Retina (tissue), 1 donor: ENCODE data around the gene LTO1.
A peak's percentile ranks its signal among the peaks of the same experiment; 100 is the strongest.

Experiments
- DNase-seq: peaks from one replicate; pipeline ENCODE4 v3.0.0-alpha.2; 2016

Gene LTO1

GRCh38 chr11:69656536-69657455 lies 18.4 kb downstream of the LTO1 start:
- no peak for DNase-seq

GRCh38 chr11:69655479-69656428 lies 19.4 kb downstream of the LTO1 start:
- peak; percentile 65 for DNase-seq

GRCh38 chr11:69654660-69655478 lies 20.3 kb downstream of the LTO1 start:
- DNase-seq = no peak

GRCh38 chr11:69654001-69654659 lies 21.0 kb downstream of the LTO1 start:
- no peak for DNase-seq

DNA sequence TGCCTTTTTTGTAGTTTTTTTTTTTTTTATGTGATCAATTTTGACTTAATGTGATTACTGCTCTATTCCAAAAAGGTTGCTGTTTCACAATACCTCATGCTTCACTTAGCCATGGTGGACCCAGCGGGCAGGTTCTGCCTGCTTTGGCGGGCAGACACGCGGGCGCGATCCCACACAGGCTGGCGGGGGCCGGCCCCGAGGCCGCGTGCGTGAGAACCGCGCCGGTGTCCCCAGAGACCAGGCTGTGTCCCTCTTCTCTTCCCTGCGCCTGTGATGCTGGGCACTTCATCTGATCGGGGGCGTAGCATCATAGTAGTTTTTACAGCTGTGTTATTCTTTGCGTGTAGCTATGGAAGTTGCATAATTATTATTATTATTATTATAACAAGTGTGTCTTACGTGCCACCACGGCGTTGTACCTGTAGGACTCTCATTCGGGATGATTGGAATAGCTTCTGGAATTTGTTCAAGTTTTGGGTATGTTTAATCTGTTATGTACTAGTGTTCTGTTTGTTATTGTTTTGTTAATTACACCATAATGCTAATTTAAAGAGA lies 21.7 kb downstream of the LTO1 start:
- no peak for DNase-seq

- no peak for DNase-seq
These were observed 22.2 kb downstream of the LTO1 start for GRCh38 chr11:69652999-69653398.

GRCh38 chr11:69651834-69652620 lies 23.1 kb downstream of the LTO1 start:
- DNase-seq = no peak

- DNase-seq = peak; percentile 23
These were observed 24.3 kb downstream of the LTO1 start for GRCh38 chr11:69650832-69651344.

- peak; percentile 27 for DNase-seq
These were observed 24.9 kb downstream of the LTO1 start for GRCh38 chr11:69650081-69650831.

GRCh38 chr11:69649576-69649900 lies 25.6 kb downstream of the LTO1 start:
- no peak for DNase-seq

DNA sequence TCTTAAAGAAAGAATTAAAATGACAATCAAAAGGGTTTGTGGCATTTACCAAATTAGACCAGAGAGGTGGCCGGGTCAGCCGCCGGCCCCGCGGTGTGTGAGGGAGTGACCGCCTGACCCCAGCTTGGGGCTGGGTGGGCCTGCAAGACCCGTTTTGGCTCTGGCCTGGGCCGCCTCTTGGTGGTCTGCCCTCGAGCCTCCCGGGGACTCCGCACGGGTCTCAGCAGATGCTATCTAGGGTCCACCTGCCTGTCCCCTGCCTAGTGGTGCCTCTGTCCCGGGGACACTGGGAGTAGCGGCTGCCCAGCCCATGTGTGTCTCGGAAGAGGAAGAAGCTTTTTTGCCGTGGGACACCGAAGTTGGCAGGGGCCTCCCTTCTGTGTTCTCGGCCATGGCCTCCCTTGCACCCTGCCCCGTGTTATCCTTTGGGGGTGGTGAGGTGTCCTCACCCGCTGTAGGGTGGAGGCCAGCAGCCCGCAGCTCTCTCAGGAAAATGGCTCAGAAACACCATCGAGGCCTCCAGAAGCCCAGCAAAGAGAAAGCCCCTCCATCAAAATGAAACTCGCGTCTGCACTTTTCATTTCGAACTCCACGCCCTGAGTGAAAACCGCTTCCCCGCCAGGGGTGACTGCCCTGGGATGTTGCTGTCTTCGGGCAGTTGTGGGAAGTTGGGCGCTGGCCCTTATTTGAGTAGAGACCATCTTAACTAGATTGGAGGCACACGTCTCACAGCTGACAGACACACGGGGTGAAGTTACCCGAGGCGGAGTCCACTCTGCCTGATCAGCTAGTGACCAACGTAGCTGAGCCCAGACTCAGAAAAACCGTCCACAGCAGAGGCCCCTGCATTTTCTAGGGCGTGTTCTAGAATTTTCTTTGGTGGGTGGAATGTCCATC lies 26.2 kb downstream of the LTO1 start:
- DNase-seq = no peak

DNA sequence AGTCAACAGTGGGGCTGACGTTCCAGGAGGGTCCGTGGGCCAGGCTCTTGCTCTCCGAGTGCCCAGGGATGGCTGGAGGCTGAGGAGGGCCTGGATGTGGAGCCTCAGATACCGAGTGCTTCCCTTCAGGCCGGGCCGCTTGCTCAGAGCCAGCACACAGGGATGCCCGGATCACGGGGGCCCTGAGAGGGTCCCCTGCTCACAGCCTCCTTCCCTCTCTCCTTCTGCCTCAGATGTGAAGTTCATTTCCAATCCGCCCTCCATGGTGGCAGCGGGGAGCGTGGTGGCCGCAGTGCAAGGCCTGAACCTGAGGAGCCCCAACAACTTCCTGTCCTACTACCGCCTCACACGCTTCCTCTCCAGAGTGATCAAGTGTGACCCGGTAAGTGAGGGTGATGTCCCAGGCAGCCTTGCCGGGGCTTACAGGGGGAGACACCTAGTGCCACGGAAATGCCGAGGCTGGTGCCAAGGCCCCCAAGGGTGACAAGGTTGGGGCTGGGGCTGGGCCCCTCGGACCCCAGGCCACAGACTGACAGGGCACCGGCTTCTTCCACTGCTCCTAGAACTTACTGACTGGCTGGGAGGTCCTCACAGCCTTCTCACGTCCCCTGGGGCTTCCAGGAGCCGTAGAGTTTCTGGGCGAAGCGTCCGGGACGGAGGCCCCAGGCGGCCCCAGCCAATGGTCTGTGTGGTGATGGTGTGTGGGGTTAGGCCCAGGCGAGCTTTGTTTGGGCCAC lies 27.2 kb downstream of the LTO1 start:
- no peak for DNase-seq

DNA sequence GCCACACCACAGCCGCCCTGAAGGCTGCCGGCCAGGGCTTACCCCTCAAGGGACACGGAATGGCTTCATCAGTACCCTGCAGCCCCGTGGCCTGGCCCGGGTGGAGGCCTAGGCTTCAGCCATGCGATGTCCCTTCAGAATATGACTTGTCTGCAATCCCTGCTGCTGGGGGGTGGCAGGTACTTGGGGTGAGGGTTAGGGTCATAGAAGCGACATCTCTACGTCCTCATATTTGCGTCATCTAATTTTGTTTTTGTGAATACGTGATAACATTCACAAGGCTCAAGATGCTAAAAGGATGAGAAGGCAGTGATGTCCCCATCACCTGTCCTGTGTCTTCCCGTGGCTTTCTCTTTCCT lies 27.8 kb downstream of the LTO1 start:
- DNase-seq = no peak

GRCh38 chr11:69646493-69647389 lies 28.4 kb downstream of the LTO1 start:
- DNase-seq = no peak

DNA sequence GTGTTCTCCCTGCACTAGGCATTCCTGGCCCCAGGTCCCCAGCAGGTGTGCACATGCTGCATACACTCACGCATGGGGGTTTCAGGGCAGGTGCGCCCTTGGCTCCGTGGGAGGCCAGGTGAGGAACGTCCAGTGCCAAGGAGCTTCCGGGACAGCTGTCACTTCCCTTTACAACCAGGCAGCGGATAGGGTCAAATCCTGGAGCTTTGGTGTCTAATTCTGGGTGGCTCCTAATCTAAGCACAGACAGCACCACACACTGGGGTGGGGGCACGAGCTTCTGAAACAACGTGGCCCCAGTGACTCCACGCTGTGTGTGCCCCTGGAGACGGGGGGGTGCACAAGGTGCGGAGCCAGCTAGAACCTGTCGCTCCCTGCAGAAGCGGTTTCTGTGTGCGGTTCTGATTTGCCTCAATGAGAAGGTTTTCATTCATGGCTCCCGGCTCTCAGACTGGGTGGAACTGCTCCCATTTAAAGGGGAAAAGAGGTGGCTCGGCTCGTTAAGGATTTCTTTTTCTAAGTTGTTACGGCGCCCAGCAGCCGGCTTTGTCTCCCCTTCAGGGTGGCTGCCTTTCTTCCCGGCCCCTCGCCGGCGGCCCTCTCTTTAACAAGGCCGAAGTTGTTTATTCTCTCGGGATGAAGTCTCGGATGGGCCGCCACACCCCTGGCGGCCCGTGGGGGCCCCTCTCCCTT lies 29.2 kb downstream of the LTO1 start:
- DNase-seq = peak; percentile 76

GRCh38 chr11:69644962-69645675 lies 30.0 kb downstream of the LTO1 start:
- DNase-seq = no peak
